Kidney epithelial cell (primary cell): Measurements from ENCODE around the gene MTERF4. TPM values are rescaled to one million over a fixed set of nuclear protein-coding genes. Genes with fewer than 3 reads are reported as not detected.
A peak's percentile ranks its signal among the peaks of the same experiment; 100 is the strongest.

Source experiments
- DNase-seq: peaks from one replicate; pipeline ENCODE4 v3.0.0-alpha.2; 2010; ENCODE audit warnings: low read depth
- H3K27me3 ChIP-seq: 2 replicates; pipeline ENCODE4 v1.6.0; 2011; ENCODE audit warnings: low read length; ENCODE audit not compliant: control insufficient read depth, insufficient read depth
- H3K36me3 ChIP-seq: 2 replicates; pipeline ENCODE4 v1.5.1; 2011; ENCODE audit warnings: low read length; ENCODE audit not compliant: control insufficient read depth, insufficient read depth
- H3K4me3 ChIP-seq: 2 replicates; pipeline ENCODE4 v1.5.1; 2011; ENCODE audit warnings: low read depth, mild to moderate bottlenecking, control low read depth, low read length
- total RNA-seq: library from RNA; depleted of rRNA; stranded (reverse); fragments of >200 nt; gene quantifications from 2 replicates; pipeline ENCODE4 v1.2.3, GENCODE V29; 2015
- TF ChIP-seq, protein P1 (sequence below): IDR thresholded peaks from 2 replicates; pipeline ENCODE4 v1.5.1; 2011; ENCODE audit warnings: mild to moderate bottlenecking, moderate library complexity, low read length, control low read depth, inconsistent platforms; ENCODE audit not compliant: insufficient read depth, poor library complexity, severe bottlenecking

The MTERF4 gene
- total RNA-seq, 1 donor from 2014 or later: 33.3 TPM

GRCh38 chr2:241068136-241068941 is 33.7 kb downstream of the MTERF4 start:
- H3K4me3 ChIP-seq: no peak overlapping the region
- TF ChIP-seq, protein P1, sequence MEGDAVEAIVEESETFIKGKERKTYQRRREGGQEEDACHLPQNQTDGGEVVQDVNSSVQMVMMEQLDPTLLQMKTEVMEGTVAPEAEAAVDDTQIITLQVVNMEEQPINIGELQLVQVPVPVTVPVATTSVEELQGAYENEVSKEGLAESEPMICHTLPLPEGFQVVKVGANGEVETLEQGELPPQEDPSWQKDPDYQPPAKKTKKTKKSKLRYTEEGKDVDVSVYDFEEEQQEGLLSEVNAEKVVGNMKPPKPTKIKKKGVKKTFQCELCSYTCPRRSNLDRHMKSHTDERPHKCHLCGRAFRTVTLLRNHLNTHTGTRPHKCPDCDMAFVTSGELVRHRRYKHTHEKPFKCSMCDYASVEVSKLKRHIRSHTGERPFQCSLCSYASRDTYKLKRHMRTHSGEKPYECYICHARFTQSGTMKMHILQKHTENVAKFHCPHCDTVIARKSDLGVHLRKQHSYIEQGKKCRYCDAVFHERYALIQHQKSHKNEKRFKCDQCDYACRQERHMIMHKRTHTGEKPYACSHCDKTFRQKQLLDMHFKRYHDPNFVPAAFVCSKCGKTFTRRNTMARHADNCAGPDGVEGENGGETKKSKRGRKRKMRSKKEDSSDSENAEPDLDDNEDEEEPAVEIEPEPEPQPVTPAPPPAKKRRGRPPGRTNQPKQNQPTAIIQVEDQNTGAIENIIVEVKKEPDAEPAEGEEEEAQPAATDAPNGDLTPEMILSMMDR: no peak
- DNase-seq: no peak
- H3K36me3 ChIP-seq: no peaks in the 10 kb centered on the region
- peaks cover 68% of the 10 kb centered on the region for H3K27me3 ChIP-seq

DNA sequence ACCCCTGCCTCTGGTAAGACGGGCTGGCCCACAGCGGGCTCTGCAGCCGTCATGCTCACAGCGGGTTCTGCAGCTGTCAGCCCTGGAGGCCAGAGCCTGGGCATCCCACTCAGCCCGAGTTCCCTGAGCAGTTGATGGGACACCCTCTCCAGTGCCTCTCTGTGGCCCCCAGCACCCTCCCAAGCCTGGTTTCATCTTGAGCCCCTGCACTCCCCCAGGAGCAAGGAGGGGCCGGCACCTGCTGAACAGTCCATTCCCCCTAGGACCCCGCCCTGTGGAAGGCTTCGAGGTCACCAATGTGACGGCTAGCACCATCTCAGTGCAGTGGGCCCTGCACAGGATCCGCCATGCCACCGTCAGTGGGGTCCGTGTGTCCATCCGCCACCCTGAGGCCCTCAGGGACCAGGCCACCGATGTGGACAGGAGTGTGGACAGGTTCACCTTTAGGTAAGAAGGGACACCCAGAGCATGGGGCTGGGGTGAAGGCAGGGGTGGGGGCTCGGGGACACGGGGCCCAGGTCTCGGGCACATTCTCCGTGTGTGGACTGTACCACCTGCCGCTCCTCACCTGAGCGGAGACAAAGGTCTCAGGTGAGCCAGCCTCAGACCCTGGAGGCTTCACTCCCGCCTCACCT is 34.5 kb downstream of the MTERF4 start:
- no peak for DNase-seq
- H3K36me3 ChIP-seq: no peaks in the 10 kb centered on the region
- H3K4me3 ChIP-seq: no peak overlapping the region
- peaks cover 70% of the 10 kb centered on the region for H3K27me3 ChIP-seq
- TF ChIP-seq, protein P1: no peak

- H3K4me3 ChIP-seq: no peak overlapping the region
- no peak for DNase-seq
- peaks cover 70% of the 10 kb centered on the region for H3K27me3 ChIP-seq
- H3K36me3 ChIP-seq: no peaks in the 10 kb centered on the region
- TF ChIP-seq, protein P1: peak; percentile 2
Observed at GRCh38 chr2:241066893-241067341, 35.2 kb downstream of the MTERF4 start.

DNA sequence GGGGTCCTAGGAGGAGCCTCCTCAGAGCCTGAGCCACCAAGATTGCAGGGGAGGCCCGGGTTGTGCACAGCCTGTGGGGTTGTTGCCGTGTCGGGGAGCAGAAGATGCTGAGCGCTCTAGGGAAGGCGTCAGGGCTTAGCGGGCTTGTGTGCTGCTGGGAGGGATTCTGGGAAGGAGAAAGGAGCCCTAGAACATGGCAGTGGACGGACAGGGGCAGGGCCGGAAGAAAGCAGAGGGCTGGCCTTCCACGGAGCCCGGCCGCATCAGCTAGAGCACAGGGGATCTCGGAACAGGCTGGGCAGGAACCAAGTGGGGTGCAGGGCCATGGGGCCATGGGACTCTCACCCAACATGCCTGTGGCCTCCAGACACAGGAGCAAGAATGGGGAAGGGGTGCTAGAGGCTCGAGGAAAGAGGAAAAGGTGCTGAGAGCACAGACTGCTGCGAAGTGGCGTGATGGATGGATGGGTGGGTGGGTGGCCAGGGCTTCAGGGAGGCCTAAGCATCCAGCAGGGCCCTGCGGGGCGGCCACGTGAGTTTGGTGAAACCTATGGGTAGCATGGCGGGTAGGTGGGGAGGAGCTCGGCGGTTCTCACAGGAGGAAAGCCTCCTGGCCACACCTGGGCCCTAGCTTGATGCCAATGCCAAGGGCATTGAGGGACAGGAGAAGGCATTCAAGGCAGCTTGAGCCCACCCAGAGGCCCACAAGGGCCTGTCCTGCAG is 35.8 kb downstream of the MTERF4 start:
- no peak for DNase-seq
- no peaks in the 10 kb centered on the region for H3K36me3 ChIP-seq
- no peak overlapping the region for H3K4me3 ChIP-seq
- peaks cover 70% of the 10 kb centered on the region for H3K27me3 ChIP-seq
- TF ChIP-seq, protein P1: no peak

- Histone ChIP-seq H3K4me3 (no peak overlapping the region), H3K36me3 (no peaks in the 10 kb centered on the region), H3K27me3 (peaks cover 60% of the 10 kb centered on the region)
- TF ChIP-seq, protein P1: peak; percentile 9
- no peak for DNase-seq
Observed at GRCh38 chr2:241065355-241065803, 36.7 kb downstream of the MTERF4 start.
